Endothelial cell (in vitro differentiated cells): ENCODE data around the gene WIF1. TPM values are rescaled to one million over a fixed set of nuclear protein-coding genes. Genes with fewer than 3 reads are reported as not detected.

Source experiments
- DNase-seq: peaks from one replicate; pipeline ENCODE4 v3.0.0; 2021; ENCODE audit warnings: low spot score
- H3K27ac Mint-ChIP-seq: one replicate; pipeline ENCODE4 v1.8.0; 2021; ENCODE audit warnings: mixed read lengths, inconsistent platforms; ENCODE audit not compliant: unreplicated experiment
- H3K27me3 Mint-ChIP-seq: one replicate; pipeline ENCODE4 v1.8.0; 2021; ENCODE audit warnings: mild to moderate bottlenecking, moderate library complexity, mixed read lengths, inconsistent platforms; ENCODE audit not compliant: unreplicated experiment
- H3K36me3 Mint-ChIP-seq: one replicate; pipeline ENCODE4 v1.8.0; 2021; ENCODE audit warnings: mild to moderate bottlenecking, low read depth, mixed read lengths, inconsistent platforms; ENCODE audit not compliant: unreplicated experiment
- H3K4me1 Mint-ChIP-seq: one replicate; pipeline ENCODE4 v1.8.0; 2021; ENCODE audit warnings: mild to moderate bottlenecking, mixed read lengths, inconsistent platforms; ENCODE audit not compliant: unreplicated experiment
- H3K4me3 Mint-ChIP-seq: one replicate; pipeline ENCODE4 v1.8.0; 2021; ENCODE audit warnings: mild to moderate bottlenecking, mixed read lengths, inconsistent platforms; ENCODE audit not compliant: unreplicated experiment
- H3K9me3 Mint-ChIP-seq: one replicate; pipeline ENCODE4 v1.8.0; 2021; ENCODE audit warnings: mixed read lengths, inconsistent platforms; ENCODE audit not compliant: unreplicated experiment
- total RNA-seq: library from RNA; stranded (reverse); fragmentation: NEBNext Ultra II Directional; extraction: Animal tissue kit (Norgen Biotek cat#: 25700); gene quantifications from one replicate; pipeline ENCODE4 v1.2.1, GENCODE V29; 2021; ENCODE audit not compliant: unreplicated experiment
- TF ChIP-seq, protein P1 (sequence below): fragments of 200-600 bp; sonication (generic); IDR thresholded peaks from one replicate; pipeline ENCODE4 v1.5.0; 2021; ENCODE audit warnings: antibody characterized with exemption; ENCODE audit not compliant: unreplicated experiment

WIF1 gene
- total RNA-seq, 1 donor from 2014 or later, result not detected

DNA sequence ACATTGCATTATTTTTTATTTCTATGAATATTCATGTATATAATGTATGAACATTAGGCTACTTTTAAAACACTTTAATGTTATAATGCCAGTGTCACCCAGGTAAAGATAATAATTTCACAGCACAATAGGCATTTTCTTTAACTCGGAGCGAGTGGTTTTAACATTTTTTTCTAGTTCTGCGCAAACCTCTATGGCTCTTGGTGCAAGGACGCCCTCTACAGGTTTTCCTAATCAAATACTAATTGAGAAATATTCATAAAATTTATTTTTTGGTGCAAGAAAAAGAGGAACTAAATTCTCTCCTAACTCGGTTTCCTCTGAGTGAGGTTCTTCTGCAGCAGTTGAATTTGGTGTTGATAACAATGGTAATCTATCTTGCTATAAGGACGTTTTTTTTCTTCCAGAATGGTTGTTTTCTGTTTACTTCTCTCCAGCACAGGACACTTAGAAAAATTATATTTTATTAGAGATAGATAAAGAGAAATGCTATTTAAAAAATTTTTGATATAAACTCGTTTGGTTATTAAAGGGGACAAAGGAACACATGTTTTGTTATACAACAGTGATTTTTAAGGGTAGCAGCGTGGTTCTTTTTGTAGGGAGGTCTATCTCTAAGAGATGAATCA, 2.4 kb upstream of the WIF1 start:
- Mint-ChIP-seq H3K4me3 (no peak overlapping the region), H3K4me1 (peaks cover 5% of the 10 kb centered on the region), H3K36me3 (no peaks in the 10 kb centered on the region), H3K27me3 (peaks cover 5% of the 10 kb centered on the region), H3K27ac (no peak overlapping the region), H3K9me3 (no peaks in the 10 kb centered on the region)
- peak; percentile 17 for DNase-seq
- TF ChIP-seq, protein P1, sequence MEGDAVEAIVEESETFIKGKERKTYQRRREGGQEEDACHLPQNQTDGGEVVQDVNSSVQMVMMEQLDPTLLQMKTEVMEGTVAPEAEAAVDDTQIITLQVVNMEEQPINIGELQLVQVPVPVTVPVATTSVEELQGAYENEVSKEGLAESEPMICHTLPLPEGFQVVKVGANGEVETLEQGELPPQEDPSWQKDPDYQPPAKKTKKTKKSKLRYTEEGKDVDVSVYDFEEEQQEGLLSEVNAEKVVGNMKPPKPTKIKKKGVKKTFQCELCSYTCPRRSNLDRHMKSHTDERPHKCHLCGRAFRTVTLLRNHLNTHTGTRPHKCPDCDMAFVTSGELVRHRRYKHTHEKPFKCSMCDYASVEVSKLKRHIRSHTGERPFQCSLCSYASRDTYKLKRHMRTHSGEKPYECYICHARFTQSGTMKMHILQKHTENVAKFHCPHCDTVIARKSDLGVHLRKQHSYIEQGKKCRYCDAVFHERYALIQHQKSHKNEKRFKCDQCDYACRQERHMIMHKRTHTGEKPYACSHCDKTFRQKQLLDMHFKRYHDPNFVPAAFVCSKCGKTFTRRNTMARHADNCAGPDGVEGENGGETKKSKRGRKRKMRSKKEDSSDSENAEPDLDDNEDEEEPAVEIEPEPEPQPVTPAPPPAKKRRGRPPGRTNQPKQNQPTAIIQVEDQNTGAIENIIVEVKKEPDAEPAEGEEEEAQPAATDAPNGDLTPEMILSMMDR, result peak; percentile 74

DNA sequence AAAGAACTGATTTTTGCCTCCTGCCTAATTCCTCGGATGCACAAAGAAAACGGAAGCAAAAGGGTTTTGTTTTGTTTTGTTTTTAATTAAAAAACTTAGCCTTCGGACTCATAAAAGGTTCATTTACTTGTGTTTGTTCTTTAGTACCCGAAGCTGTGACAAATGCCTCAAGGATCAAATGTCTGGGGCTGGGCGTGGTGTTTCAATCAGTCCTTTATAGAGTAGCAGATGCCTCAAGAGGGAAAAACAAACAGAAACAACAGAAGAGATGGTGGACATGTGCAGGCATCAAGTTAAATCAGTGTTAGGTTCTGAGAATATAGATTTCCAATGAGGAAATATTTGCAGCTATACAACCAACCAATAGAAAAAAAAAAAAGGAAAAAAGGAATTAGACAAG, 1.6 kb upstream of the WIF1 start:
- no peak for DNase-seq
- TF ChIP-seq, protein P1, result no peak
- H3K36me3 Mint-ChIP-seq, result no peaks in the 10 kb centered on the region
- peaks cover 5% of the 10 kb centered on the region for H3K27me3 Mint-ChIP-seq
- no peak overlapping the region for H3K27ac Mint-ChIP-seq
- H3K9me3 Mint-ChIP-seq, result no peaks in the 10 kb centered on the region
- H3K4me3 Mint-ChIP-seq, result no peak overlapping the region
- peaks cover 5% of the 10 kb centered on the region for H3K4me1 Mint-ChIP-seq

DNA sequence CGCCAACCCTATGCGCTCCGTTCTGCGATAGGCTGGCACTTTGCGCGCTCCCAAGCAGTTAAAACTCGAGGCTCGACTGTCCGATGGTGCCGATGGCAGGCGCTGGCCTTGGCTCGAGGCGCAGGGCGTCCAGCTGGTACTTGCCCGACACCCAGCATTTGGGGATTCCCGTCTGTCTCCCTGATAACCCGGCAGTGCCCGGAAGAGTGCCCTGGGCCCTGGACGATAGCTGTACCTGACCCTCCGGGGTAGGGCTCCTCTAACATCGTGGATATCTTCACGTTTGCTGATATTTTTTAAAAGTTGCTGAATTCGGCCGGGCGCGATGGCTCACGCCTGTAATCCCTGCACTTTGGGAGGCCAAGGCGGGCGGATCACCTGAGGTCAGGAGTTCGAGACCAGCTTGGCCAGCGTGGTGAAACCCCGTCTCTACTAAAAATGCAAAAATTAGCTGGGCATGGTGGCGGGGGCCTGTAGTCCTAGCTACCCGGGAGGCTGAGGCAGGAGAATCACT, 908 bp upstream of the WIF1 start:
- H3K4me3 Mint-ChIP-seq, result no peak overlapping the region
- H3K4me1 Mint-ChIP-seq, result peaks cover 5% of the 10 kb centered on the region
- DNase-seq, result no peak
- TF ChIP-seq, protein P1, result no peak
- H3K36me3 Mint-ChIP-seq, result no peaks in the 10 kb centered on the region
- peaks cover 5% of the 10 kb centered on the region for H3K27me3 Mint-ChIP-seq
- H3K9me3 Mint-ChIP-seq, result no peaks in the 10 kb centered on the region
- H3K27ac Mint-ChIP-seq, result no peak overlapping the region

DNA sequence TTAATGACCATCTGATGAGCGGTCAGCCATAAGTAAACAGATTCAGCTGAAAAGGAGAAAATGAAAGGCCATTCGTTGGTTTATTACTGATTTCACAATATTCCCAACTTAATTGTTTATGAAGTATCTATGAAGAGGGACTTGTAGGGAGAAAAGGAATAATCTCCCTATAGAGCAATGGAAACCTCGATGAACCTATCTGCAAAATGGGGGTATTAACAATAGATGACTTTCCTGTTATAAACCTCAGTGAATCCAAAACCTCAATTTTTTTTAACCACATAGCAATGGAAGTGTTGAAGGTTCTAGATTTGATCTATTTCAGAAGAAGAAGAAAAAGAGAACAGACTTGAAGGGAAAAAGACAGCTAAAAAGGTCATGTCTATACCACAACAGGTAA, 2.0 kb downstream of the WIF1 start:
- TF ChIP-seq, protein P1, result no peak
- Mint-ChIP-seq H3K4me3 (no peak overlapping the region), H3K27me3 (peaks cover 5% of the 10 kb centered on the region), H3K4me1 (peaks cover 5% of the 10 kb centered on the region), H3K36me3 (no peaks in the 10 kb centered on the region), H3K9me3 (no peaks in the 10 kb centered on the region), H3K27ac (no peak overlapping the region)
- no peak for DNase-seq

DNA sequence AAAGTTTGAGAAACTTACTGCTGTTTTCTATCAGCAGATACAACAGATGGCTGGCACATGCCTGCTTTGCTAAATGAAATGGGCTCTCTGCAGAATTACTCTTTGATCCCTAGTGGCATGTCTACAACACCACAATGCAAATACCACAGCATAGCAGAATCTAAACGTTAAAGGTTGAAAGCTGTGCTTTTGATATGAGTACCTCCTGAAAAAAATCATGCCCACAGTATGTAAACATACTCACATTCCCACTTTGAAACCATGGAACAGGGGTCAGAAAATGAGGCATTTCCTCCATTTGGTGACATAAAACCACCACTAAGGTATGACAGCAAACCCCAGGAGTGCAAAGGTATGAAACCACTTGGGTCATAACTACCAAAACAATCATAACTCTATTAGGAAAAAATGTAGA, 7.5 kb downstream of the WIF1 start:
- DNase-seq, result no peak
- no peak overlapping the region for H3K27ac Mint-ChIP-seq
- H3K36me3 Mint-ChIP-seq, result no peaks in the 10 kb centered on the region
- TF ChIP-seq, protein P1, result no peak
- no peaks in the 10 kb centered on the region for H3K27me3 Mint-ChIP-seq
- peaks cover 3% of the 10 kb centered on the region for H3K4me1 Mint-ChIP-seq
- H3K4me3 Mint-ChIP-seq, result no peak overlapping the region
- no peaks in the 10 kb centered on the region for H3K9me3 Mint-ChIP-seq
